Right lobe of liver (tissue), 4 donors: ENCODE results near the gene WDSUB1.

ENCODE experiments used
- CTCF ChIP-seq, 4 donors: fragments of 200-600 bp in 3 of 4; fragments of 450-650 bp in 1 of 4; IDR thresholded peaks; one replicate each; pipeline versions ENCODE4 v1.5.1 to v1.8.0; 2016 to 2022; ENCODE audit warnings: antibody characterized with exemption in 4 of 4, mild to moderate bottlenecking in 2 of 4
- POLR2A ChIP-seq: fragments of 450-650 bp; IDR thresholded peaks from one replicate; pipeline ENCODE4 v1.6.1; 2017; ENCODE audit warnings: antibody characterized with exemption, mild to moderate bottlenecking
- donor health status: DM: no; HTN: no; CAD: no.
- donor health status: DM: no; HTN: no; CAD: no.
- donor health status: DM: no; HTN: yes; CAD: no.

- TF ChIP-seq CTCF (IDR thresholded peaks at IDR 0.05) (no peak), POLR2A (no peak)
Measured at GRCh38 chr2:159287733-159288132, 1.2 kb upstream of the WDSUB1 start.
